ENCODE results near the gene RCAN2.

Gene RCAN2

DNA sequence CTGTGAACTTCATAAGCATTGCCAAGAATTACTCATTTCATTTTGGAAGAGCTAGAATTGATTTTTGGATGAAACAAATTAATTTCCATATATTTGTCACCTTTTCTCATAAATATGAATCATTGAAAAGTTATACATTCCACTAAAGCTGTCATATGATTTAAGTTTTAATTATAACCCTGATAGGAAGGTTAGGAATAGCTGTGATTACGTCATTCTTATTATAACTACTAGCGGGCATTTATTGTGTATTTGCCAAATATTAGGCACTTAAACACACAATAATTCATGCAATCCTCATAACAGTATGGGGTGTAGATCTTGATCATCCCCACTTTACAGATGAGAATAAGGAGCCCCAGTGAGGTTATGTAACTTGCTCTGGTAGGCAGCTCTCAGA lies 243.1 kb downstream of the RCAN2 start:
- no peak for DNase-seq

DNA sequence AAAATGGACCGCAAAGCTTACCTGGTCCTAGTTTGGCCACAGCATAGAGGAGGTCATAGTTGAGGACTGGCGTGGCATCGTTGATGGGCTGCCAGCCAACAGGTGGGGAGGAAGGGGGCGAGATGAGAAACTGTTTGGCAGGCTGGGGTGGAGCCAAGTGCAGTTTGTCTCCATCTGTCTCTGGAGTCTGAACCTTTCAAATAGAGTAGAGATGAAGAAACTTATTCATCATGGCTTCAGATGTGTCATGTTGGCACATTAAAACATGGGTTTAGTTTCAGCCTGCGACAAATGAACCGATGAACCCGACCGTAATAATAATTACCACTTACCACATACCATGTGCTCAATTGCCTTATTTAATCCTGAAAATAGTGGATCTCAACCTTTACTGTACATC lies 244.5 kb downstream of the RCAN2 start:
- DNase-seq = no peak

DNA sequence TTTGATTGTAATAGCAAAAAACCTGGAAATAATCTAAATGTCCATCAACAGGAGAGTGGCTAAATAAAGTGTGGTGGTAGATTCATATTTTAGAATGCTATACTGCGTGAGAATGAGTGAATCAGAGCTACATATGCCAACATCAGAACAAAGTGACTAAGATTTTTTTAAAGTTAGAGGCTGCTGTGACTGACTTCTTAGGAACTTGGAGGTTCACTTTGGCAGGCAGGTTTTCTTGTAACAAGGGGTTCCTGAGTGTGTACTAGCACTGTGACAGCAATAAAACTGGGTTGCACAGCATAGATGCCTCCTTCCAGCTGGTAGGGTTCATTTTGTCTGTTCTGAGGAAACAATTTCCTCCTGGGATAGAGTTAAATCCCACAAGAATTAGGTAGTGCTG lies 245.2 kb downstream of the RCAN2 start:
- no peak for DNase-seq

DNA sequence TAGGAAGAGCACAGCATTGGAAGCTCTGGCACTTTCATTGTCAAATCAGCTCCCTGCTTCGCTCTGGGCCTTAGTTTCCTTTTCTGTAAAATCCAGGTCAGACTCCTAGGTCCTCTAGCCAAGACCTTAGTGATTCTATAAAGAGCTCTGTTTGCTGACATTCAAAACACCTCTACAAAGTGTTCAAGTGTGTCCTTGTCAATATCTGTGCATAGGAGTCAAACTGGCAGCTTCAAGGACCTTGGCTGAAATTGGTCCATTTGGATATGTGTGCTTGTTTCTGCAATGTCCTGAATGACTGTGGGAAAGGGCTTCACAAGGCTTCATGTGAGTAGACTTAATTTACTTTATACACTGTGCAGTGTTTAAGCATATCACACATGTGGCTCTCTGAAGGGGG lies 246.6 kb downstream of the RCAN2 start:
- no peak for DNase-seq

DNA sequence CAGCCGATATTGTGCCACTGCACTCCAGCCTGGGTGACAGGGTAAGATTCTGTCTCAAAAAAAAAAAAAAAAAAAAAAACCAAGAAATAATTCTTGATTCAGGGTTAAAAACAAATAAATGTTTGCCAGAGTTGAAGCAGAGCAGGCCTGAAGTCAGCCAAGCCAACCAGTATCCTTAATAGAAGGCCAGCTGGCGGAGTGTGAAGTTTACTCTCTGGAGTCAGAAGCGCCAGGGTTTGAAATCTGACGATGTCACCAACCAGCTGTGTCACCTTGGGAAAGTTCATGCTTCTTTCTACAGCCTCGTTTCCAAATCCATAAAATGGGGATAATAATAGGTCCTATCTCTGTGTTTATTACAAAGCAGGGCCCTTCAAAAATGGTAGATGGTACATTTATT lies 247.5 kb downstream of the RCAN2 start:
- DNase-seq = no peak

GRCh38 chr6:46242921-46243320 lies 248.3 kb downstream of the RCAN2 start:
- DNase-seq = no peak

- DNase-seq = no peak
Observed at GRCh38 chr6:46240866-46241565, 250.2 kb downstream of the RCAN2 start.

DNA sequence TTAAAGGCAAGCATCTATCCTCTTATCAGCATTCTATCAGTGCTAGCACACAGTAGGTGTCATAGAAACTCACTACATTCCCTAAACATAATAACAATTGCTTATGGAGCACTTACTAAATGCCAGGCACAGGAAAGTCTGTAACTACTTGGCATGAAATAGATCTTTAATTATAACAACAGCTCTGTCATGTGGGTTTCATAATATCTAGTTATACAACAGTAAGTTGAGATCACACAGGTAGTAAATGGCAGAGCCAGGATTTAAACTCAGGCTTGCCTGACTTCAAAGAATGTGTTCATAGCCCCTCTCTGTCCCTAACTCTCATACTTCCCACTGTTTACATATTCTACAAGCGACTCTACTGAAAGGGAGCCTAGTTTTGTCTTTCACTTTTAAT lies 254.5 kb downstream of the RCAN2 start:
- no peak for DNase-seq

DNA sequence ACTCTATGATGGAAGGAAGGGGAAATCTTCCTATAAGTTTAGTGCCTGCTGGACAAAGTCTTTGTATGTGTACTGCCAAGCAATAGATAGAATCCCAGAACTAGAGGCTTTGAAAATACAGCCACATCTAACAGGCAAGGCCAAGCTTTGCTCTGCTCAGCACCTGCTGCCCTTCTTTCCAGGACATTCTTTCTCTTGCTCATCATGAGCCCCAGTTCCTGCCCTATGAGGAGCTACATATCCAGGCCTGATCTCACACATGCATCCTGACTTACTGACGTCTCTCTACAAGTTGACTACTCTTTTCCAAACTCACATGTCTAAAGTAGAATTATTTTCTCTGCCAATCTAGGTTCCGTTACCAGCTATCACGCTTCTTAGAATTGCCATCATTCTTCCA lies 256.0 kb downstream of the RCAN2 start:
- no peak for DNase-seq

DNA sequence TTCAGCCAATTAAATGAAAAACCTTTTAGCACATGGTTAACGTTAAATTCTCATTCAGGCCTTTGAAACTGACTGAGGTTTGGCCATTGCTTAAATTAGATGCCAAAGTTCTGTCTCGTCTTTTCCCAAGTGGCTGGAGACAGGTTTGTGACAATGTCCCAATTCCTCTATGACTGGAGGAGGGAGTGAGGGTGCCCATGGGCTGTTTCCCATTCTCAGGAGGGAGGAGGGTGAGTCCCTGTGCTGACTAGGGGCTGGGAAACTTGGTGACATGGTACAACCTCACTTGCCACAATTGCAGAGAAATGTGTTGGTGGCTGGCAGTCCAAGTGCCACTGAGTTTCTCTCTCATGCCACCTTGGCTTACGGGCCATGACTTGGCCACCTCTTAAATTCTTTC lies 256.5 kb downstream of the RCAN2 start:
- DNase-seq = no peak

- no peak for DNase-seq
Observed at GRCh38 chr6:46234156-46234556, 257.1 kb downstream of the RCAN2 start.

- no peak for DNase-seq
Observed at GRCh38 chr6:46233129-46233528, 258.1 kb downstream of the RCAN2 start.

GRCh38 chr6:46222286-46222685 lies 269.0 kb downstream of the RCAN2 start:
- DNase-seq = no peak

GRCh38 chr6:46221222-46221793 lies 269.9 kb downstream of the RCAN2 start:
- peak; percentile 13 to 54 (median 35) for DNase-seq

GRCh38 chr6:46220352-46221221 lies 270.7 kb downstream of the RCAN2 start:
- peak; percentile 22 to 62 (median 46) for DNase-seq

GRCh38 chr6:46219661-46220060 lies 271.6 kb downstream of the RCAN2 start:
- DNase-seq = peak in 3 of 4 experiments; percentile 3 to 10 (median 7)

GRCh38 chr6:46218457-46218856 lies 272.8 kb downstream of the RCAN2 start:
- DNase-seq = no peak

GRCh38 chr6:46217671-46218131 lies 273.5 kb downstream of the RCAN2 start:
- DNase-seq = peak; percentile 3 to 44 (median 14)

- DNase-seq = no peak
Observed at GRCh38 chr6:46216879-46217278, 274.4 kb downstream of the RCAN2 start.

- DNase-seq = no peak
Observed at GRCh38 chr6:46215777-46216176, 275.5 kb downstream of the RCAN2 start.

GRCh38 chr6:46215213-46215612 lies 276.0 kb downstream of the RCAN2 start:
- no peak for DNase-seq

GRCh38 chr6:46211917-46212316 lies 279.3 kb downstream of the RCAN2 start:
- no peak for DNase-seq

GRCh38 chr6:46210294-46210693 lies 281.0 kb downstream of the RCAN2 start:
- no peak for DNase-seq

GRCh38 chr6:46208303-46208702 lies 282.9 kb downstream of the RCAN2 start:
- no peak for DNase-seq
